HEK293 (cell line): ENCODE data around the gene ERCC1.
A peak's percentile ranks its signal among the peaks of the same experiment; 100 is the strongest.

Experiments
- CTCF ChIP-seq: fragments of 450-650 bp; formaldehyde crosslinking; IDR thresholded peaks from 2 replicates; pipeline ENCODE4 v1.5.1; 2016; ENCODE audit warnings: missing biosample characterization, missing genetic modification characterization
- INSM2 ChIP-seq: fragments of 450-650 bp; formaldehyde crosslinking; IDR thresholded peaks from 2 replicates; pipeline ENCODE4 v1.5.1; 2016; ENCODE audit warnings: missing biosample characterization, missing genetic modification characterization
- MEIS1 ChIP-seq: sonication (generic); formaldehyde crosslinking; IDR thresholded peaks from 2 replicates; pipeline ENCODE4 v1.8.1; 2022; ENCODE audit warnings: missing genetic modification reagents, mild to moderate bottlenecking, borderline replicate concordance
- SCRT1 ChIP-seq: fragments of 450-650 bp; formaldehyde crosslinking; IDR thresholded peaks from 2 replicates; pipeline ENCODE4 v1.5.1; 2016; ENCODE audit warnings: missing biosample characterization, missing genetic modification characterization, borderline replicate concordance
- SCRT2 ChIP-seq: fragments of 450-650 bp; formaldehyde crosslinking; IDR thresholded peaks from 2 replicates; pipeline ENCODE4 v1.5.1; 2016; ENCODE audit warnings: missing biosample characterization, missing genetic modification characterization
- SP7 ChIP-seq: fragments of 450-650 bp; formaldehyde crosslinking; IDR thresholded peaks from 2 replicates; pipeline ENCODE4 v1.5.1; 2016; ENCODE audit warnings: missing biosample characterization, missing genetic modification characterization
- YY1 ChIP-seq: fragments of 450-650 bp; formaldehyde crosslinking; IDR thresholded peaks from 2 replicates; pipeline ENCODE4 v1.5.1; 2018; ENCODE audit warnings: missing biosample characterization, missing genetic modification characterization
- ZBTB44 ChIP-seq: fragments of 450-650 bp; IDR thresholded peaks from 2 replicates; pipeline ENCODE4 v1.5.1; 2018; ENCODE audit warnings: missing biosample characterization, mild to moderate bottlenecking, missing genetic modification characterization
- ZBTB49 ChIP-seq: fragments of 450-650 bp; formaldehyde crosslinking; IDR thresholded peaks from 2 replicates; pipeline ENCODE4 v1.5.1; 2016; ENCODE audit warnings: missing biosample characterization, missing genetic modification characterization, low read depth
- ZBTB8A ChIP-seq: fragments of 450-650 bp; formaldehyde crosslinking; IDR thresholded peaks from 2 replicates; pipeline ENCODE4 v1.5.1; 2016; ENCODE audit warnings: missing biosample characterization, missing genetic modification characterization
- ZNF121 ChIP-seq: fragments of 450-650 bp; formaldehyde crosslinking; IDR thresholded peaks from 2 replicates; pipeline ENCODE4 v1.5.1; 2016; ENCODE audit warnings: missing biosample characterization, missing genetic modification characterization
- ZNF148 ChIP-seq: fragments of 450-650 bp; formaldehyde crosslinking; IDR thresholded peaks from 2 replicates; pipeline ENCODE4 v1.5.0; 2017; ENCODE audit warnings: missing biosample characterization, missing genetic modification characterization, borderline replicate concordance
- ZNF2 ChIP-seq: fragments of 450-650 bp; formaldehyde crosslinking; IDR thresholded peaks from 2 replicates; pipeline ENCODE4 v1.5.1; 2016; ENCODE audit warnings: missing biosample characterization, missing genetic modification characterization
- ZNF211 ChIP-seq: fragments of 450-650 bp; formaldehyde crosslinking; IDR thresholded peaks from 2 replicates; pipeline ENCODE4 v1.5.1; 2016; ENCODE audit warnings: low read depth, missing biosample characterization, missing genetic modification characterization
- ZNF324 ChIP-seq: fragments of 450-650 bp; formaldehyde crosslinking; IDR thresholded peaks from 2 replicates; pipeline ENCODE4 v1.5.1; 2016; ENCODE audit warnings: missing biosample characterization, missing genetic modification characterization
- ZNF335 ChIP-seq: fragments of 450-650 bp; formaldehyde crosslinking; conservative IDR thresholded peaks from 2 replicates; pipeline ENCODE4 v1.5.1; 2016; ENCODE audit warnings: missing biosample characterization, missing genetic modification characterization
- ZNF350 ChIP-seq: fragments of 450-650 bp; formaldehyde crosslinking; IDR thresholded peaks from 2 replicates; pipeline ENCODE4 v1.5.0; 2017; ENCODE audit warnings: missing biosample characterization, mild to moderate bottlenecking, missing genetic modification characterization
- ZNF398 ChIP-seq: fragments of 450-650 bp; formaldehyde crosslinking; IDR thresholded peaks from 2 replicates; pipeline ENCODE4 v1.5.1; 2017; ENCODE audit warnings: missing biosample characterization, missing genetic modification characterization
- ZNF48 ChIP-seq: fragments of 450-650 bp; formaldehyde crosslinking; IDR thresholded peaks from 2 replicates; pipeline ENCODE4 v1.5.1; 2016; ENCODE audit warnings: missing biosample characterization, missing genetic modification characterization
- ZNF501 ChIP-seq: fragments of 450-650 bp; formaldehyde crosslinking; IDR thresholded peaks from 2 replicates; pipeline ENCODE4 v1.5.1; 2016; ENCODE audit warnings: missing biosample characterization, missing genetic modification characterization
- ZNF513 ChIP-seq: fragments of 450-650 bp; IDR thresholded peaks from 2 replicates; pipeline ENCODE4 v1.5.1; 2018; ENCODE audit warnings: missing biosample characterization, missing genetic modification characterization
- ZNF530 ChIP-seq: fragments of 450-650 bp; formaldehyde crosslinking; IDR thresholded peaks from 2 replicates; pipeline ENCODE4 v1.5.1; 2016; ENCODE audit warnings: low read depth, missing biosample characterization, missing genetic modification characterization
- ZNF580 ChIP-seq: fragments of 450-650 bp; formaldehyde crosslinking; IDR thresholded peaks from 2 replicates; pipeline ENCODE4 v1.5.1; 2016; ENCODE audit warnings: missing biosample characterization, missing genetic modification characterization
- ZNF658 ChIP-seq: fragments of 450-650 bp; formaldehyde crosslinking; IDR thresholded peaks from 2 replicates; pipeline ENCODE4; 2016; ENCODE audit warnings: missing biosample characterization, missing genetic modification characterization
- ZNF791 ChIP-seq: fragments of 450-650 bp; formaldehyde crosslinking; IDR thresholded peaks from 2 replicates; pipeline ENCODE4 v1.5.1; 2016; ENCODE audit warnings: missing biosample characterization, missing genetic modification characterization

The ERCC1 gene

GRCh38 chr19:45468803-45469131 lies 45.0 kb upstream of the ERCC1 start (continued):
- TF ChIP-seq ZBTB49 (tag by site-specific recombination) (no peak), ZNF398 (peak; percentile 73), ZNF148 (tag by site-specific recombination) (no peak), ZNF324 (tag by site-specific recombination) (0 out of 2 replicates have a peak, but pooled peaks have one; percentile 53), ZNF513 (tag by site-specific recombination) (no peak), ZNF335 (no peak), MEIS1 (CRISPR knock-in tag) (no peak), YY1 (tag by site-specific recombination) (no peak), ZNF580 (peak; percentile 81), ZBTB8A (tag by site-specific recombination) (no peak), INSM2 (no peak), ZNF350 (no peak), ZNF48 (no peak), ZNF501 (tag by site-specific recombination) (0 out of 2 replicates have a peak, but pooled peaks have one; percentile 16), ZNF211 (tag by site-specific recombination) (no peak), ZBTB44 (tag by site-specific recombination) (peak; percentile 73), ZNF2 (tag by site-specific recombination) (no peak), SCRT1 (tag by site-specific recombination) (no peak), ZNF530 (no peak), SP7 (tag by site-specific recombination) (no peak), SCRT2 (tag by site-specific recombination) (no peak), ZNF791 (tag by site-specific recombination) (no peak), CTCF (tag by site-specific recombination) (no peak), ZNF658 (no peak), ZNF121 (tag by site-specific recombination) (no peak)
